ENCODE data around the gene HECTD4. TPM values are rescaled to one million over a fixed set of nuclear protein-coding genes. Genes with fewer than 3 reads are reported as not detected.
A peak's percentile ranks its signal among the peaks of the same experiment; 100 is the strongest.

HECTD4 gene
- total RNA-seq, 1 donor from 2014 or later = 40.7 TPM

DNA sequence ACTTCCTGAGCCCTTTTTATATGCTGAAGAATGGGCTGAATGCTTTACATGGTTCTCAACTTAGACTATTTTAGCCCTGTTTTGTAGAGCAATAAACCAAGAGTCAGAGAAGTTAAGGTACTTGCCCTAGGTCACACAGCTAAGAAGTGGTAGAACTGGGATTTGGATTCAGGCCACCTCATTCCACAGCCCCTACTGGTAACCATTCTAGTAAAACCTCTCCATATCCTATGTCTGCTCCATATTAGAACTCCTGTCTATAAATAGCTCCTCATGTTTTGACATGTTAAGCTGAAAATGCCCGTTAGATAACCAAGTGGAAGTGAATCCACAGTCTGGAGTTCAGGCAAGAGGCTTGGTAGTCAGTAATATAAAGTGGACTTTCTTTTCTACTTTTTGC, 111.6 kb downstream of the HECTD4 start:
- Mint-ChIP-seq H3K36me3 (ENCODE audit: low read depth) (peaks cover 18% of the 10 kb centered on the region), H3K27ac (ENCODE audit: unreplicated experiment) (no peak overlapping the region), H3K9me3 (ENCODE audit: low read depth) (no peaks in the 10 kb centered on the region), H3K4me1 (ENCODE audit: low read depth) (peaks cover 4% of the 10 kb centered on the region), H3K4me3 (ENCODE audit: unreplicated experiment) (no peak overlapping the region), H3K27me3 (ENCODE audit: low read depth) (no peaks in the 10 kb centered on the region)
- TF ChIP-seq, protein P1, sequence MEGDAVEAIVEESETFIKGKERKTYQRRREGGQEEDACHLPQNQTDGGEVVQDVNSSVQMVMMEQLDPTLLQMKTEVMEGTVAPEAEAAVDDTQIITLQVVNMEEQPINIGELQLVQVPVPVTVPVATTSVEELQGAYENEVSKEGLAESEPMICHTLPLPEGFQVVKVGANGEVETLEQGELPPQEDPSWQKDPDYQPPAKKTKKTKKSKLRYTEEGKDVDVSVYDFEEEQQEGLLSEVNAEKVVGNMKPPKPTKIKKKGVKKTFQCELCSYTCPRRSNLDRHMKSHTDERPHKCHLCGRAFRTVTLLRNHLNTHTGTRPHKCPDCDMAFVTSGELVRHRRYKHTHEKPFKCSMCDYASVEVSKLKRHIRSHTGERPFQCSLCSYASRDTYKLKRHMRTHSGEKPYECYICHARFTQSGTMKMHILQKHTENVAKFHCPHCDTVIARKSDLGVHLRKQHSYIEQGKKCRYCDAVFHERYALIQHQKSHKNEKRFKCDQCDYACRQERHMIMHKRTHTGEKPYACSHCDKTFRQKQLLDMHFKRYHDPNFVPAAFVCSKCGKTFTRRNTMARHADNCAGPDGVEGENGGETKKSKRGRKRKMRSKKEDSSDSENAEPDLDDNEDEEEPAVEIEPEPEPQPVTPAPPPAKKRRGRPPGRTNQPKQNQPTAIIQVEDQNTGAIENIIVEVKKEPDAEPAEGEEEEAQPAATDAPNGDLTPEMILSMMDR (IDR thresholded peaks at IDR 0.05) = no peak
- DNase-seq (ENCODE audit: low spot score) = no peak

DNA sequence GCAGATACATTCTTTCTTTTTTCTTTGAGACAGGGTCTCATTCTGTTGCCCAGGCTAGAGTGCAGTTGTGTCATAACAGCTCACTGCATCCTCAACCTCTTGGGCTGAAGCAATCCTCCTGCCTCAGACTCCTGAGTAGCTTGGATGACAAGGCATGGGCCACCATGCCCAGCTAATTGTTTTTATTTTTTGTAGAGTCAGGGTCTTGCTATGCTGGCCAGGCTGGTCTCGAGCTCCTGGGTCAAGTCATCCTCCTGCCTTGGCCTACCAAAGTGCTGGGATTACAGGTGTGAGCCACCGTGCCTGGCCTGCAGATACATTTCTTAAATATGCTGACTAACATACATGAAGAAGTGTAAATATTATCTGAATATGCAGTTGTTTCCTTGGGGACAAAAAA, 115.8 kb downstream of the HECTD4 start:
- Mint-ChIP-seq H3K36me3 (ENCODE audit: low read depth) (peaks cover 15% of the 10 kb centered on the region), H3K9me3 (ENCODE audit: low read depth) (no peaks in the 10 kb centered on the region), H3K27me3 (ENCODE audit: low read depth) (no peaks in the 10 kb centered on the region), H3K4me1 (ENCODE audit: low read depth) (peaks cover 4% of the 10 kb centered on the region), H3K27ac (ENCODE audit: unreplicated experiment) (no peak overlapping the region), H3K4me3 (ENCODE audit: unreplicated experiment) (no peak overlapping the region)
- DNase-seq (ENCODE audit: low spot score) = no peak
- TF ChIP-seq, protein P1 (IDR thresholded peaks at IDR 0.05) = no peak

DNA sequence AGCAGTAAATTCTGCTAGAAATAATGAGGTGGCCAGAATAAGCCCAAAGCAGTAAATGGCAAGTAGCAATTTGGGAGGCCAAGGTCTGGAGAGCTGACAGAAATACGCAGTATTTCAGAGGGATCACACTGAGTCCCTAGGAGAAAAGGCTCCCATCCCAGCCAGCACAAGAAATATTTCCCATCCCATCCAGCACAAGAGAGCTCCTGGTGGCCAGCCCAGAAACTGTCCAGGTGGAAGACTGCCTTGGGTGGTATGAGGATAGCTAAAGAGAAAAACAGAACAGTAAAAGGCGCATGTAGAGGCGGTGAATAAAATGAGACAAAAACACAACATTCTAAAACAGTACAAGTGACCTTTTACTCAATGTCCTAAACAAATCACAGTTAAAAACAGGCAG, 120.7 kb downstream of the HECTD4 start:
- Mint-ChIP-seq H3K4me1 (ENCODE audit: low read depth) (no peaks in the 10 kb centered on the region), H3K36me3 (ENCODE audit: low read depth) (peaks cover 19% of the 10 kb centered on the region), H3K27ac (ENCODE audit: unreplicated experiment) (no peak overlapping the region), H3K27me3 (ENCODE audit: low read depth) (no peaks in the 10 kb centered on the region), H3K9me3 (ENCODE audit: low read depth) (no peaks in the 10 kb centered on the region), H3K4me3 (ENCODE audit: unreplicated experiment) (no peak overlapping the region)
- DNase-seq (ENCODE audit: low spot score) = no peak
- TF ChIP-seq, protein P1 (IDR thresholded peaks at IDR 0.05) = peak; percentile 40

DNA sequence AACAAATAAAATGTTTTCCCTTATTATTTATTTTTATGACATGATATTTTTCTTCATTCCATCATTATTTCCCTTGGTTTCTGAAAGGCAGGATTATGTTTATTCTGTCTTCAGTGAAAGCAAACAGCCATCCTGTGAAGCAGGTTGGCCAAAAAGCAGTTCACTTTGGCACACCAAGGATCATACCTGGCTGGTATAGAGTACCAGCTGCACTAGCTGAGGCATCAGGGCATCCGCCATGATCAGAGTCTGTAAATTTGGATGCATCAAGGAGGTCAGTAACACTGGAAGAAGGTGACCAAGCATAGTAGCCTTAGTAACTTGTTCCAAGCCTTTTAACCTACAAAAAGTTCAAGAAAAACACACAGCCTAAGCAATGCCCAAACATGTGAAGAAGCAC, 123.3 kb downstream of the HECTD4 start:
- TF ChIP-seq, protein P1 (IDR thresholded peaks at IDR 0.05) = no peak
- Mint-ChIP-seq H3K27ac (ENCODE audit: unreplicated experiment) (no peak overlapping the region), H3K9me3 (ENCODE audit: low read depth) (no peaks in the 10 kb centered on the region), H3K27me3 (ENCODE audit: low read depth) (no peaks in the 10 kb centered on the region), H3K4me1 (ENCODE audit: low read depth) (no peaks in the 10 kb centered on the region), H3K36me3 (ENCODE audit: low read depth) (peaks cover 25% of the 10 kb centered on the region), H3K4me3 (ENCODE audit: unreplicated experiment) (no peak overlapping the region)
- no peak for DNase-seq (ENCODE audit: low spot score)

DNA sequence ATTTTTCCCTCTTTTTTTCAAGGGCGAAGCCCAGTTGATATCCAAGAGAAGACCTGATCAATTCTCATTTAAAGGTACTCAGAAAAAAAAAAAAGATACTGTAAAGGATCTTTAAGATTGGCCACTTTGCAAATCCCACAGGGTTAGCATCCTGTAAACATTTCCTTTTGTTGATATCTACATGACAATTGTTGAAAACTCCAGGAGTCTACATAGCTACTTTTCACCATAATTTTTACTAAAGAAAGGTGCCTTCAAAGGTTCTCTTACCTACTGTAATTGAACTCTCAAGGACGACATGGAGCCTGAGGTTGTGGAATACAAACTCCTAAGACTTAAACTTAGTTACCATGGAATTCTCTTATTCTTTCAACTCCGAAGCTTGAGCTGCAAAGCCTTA, 125.5 kb downstream of the HECTD4 start:
- H3K36me3 Mint-ChIP-seq (ENCODE audit: low read depth) = peaks cover 31% of the 10 kb centered on the region
- H3K9me3 Mint-ChIP-seq (ENCODE audit: low read depth) = no peaks in the 10 kb centered on the region

More for the DNA sequence above, 125.5 kb downstream of the HECTD4 start:
- H3K27ac Mint-ChIP-seq (ENCODE audit: unreplicated experiment) = no peak overlapping the region
- no peaks in the 10 kb centered on the region for H3K4me1 Mint-ChIP-seq (ENCODE audit: low read depth)
- H3K4me3 Mint-ChIP-seq (ENCODE audit: unreplicated experiment) = no peak overlapping the region
- TF ChIP-seq, protein P1 (IDR thresholded peaks at IDR 0.05) = no peak
- no peaks in the 10 kb centered on the region for H3K27me3 Mint-ChIP-seq (ENCODE audit: low read depth)
- DNase-seq (ENCODE audit: low spot score) = no peak
